NK-92 (cell line): ENCODE results near the gene C10orf105.

ENCODE experiments used
- DNase-seq: peaks from one replicate; lab custom pipeline; 2025; ENCODE audit not compliant: unreplicated experiment; lab: John Stamatoyannopoulos, UW

Gene C10orf105, protein sequence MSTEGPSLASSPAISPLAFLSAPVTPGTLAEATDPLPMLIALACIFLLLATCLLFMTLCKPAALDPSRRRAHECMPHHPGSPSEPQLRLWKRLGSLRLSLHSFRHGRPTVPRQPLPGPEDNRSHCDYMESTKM

DNA sequence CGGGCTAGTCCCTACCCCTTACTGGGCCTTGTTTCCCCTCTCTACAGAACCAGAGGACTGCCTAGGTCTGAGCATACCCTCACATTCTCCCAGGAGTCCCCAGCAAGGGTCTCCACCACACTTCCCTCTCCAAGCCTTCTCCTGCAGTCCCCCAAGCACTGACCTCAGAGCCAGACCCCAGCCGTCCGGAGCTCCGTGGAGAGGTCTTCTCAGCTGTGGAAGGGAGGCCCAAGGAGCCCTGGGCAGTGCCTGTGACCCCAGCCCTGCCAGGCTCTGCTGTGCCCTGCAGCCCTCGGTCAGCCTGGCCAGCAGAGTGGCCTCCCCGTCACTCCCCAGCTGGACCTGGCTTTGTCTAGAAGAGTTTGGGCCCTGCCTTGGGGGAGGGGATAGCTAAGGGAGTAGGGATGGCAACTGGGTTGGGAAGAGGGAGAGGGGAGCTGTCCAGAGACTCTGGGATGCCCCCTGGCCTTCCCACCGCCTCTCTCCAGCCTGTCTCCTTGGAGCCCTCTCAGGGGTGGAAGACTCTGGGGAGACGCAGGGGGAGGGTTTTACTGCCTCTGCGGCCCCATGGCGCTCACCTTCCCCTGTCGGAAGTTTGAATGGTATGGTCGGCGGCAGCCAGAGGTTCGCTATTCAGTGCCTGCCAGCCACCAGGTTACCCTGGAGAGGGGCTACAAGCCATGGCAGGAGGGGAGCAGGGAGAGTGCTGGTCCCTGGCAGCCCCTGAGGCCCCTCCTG is at the start of gene C10orf105:
Gene C10orf105, minus strand, starts transcription at position 315 of the 738 bp plus-strand sequence. CDS start 3,441 bp downstream, outside the sequence.
- DNase-seq: no peak

DNA sequence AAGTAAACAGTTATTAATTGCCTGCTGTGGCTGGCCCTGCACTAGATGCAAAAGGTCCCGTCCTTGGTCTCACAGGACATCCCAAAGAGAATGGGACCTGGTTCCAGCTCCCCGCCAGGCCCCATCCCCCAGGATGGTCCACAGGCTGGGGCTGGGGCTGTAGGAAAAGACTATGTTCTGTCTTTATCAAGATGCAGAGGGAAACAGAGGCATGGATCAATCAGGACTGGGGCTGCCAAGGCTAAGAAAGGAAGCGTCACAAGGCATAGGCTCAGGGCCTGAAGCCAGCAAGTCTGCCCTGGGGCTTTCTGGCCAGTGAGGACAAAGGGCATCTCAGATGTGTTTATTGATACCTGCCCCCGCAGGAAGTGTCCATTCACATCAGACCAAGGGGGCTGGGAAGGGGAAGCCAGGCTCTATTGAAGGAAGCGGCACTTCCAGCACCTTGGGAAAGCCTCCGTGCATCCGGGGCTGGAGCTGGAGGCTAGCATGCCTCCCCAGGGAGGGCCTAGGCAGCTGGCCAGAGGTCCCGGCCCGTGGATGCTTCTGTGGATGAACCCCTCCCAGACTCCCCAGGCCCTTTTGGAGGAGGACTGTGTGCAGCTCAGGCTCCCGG is 48.0 kb upstream of the C10orf105 start:
- DNase-seq: no peak

DNA sequence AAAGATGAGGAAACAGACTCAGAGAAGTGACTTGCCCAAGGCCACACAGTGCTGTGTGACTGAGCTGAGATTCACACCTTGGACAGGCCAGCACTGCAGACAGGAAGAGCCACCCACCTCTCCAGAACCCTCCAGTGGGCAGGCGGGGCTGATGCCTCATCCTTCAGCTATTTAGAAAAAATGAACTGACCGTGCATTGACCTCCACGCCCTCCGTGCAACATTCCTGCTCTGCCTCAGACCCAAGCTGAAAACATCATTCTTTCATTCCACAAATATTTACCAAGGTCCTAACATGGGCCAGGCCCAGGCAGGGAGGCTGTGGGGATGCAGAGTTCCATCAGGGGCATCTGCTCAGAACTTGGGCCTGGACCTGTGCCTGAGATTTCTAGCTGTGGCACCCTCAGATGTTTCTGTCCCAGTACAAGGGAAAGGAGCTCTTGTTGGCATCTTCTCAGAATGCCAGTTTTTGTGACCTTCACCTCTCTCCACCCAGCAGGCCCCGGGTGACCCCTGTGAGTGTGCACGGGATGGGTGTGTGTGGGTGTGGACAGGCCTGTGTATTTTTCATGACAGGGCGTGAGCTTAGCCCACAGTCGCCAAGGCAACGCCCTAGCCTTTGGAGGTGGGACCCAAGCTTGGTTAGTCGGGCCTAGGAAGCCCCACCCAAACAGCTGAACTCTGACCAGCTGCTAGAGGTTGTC is 47.3 kb upstream of the C10orf105 start:
- DNase-seq: no peak

DNA sequence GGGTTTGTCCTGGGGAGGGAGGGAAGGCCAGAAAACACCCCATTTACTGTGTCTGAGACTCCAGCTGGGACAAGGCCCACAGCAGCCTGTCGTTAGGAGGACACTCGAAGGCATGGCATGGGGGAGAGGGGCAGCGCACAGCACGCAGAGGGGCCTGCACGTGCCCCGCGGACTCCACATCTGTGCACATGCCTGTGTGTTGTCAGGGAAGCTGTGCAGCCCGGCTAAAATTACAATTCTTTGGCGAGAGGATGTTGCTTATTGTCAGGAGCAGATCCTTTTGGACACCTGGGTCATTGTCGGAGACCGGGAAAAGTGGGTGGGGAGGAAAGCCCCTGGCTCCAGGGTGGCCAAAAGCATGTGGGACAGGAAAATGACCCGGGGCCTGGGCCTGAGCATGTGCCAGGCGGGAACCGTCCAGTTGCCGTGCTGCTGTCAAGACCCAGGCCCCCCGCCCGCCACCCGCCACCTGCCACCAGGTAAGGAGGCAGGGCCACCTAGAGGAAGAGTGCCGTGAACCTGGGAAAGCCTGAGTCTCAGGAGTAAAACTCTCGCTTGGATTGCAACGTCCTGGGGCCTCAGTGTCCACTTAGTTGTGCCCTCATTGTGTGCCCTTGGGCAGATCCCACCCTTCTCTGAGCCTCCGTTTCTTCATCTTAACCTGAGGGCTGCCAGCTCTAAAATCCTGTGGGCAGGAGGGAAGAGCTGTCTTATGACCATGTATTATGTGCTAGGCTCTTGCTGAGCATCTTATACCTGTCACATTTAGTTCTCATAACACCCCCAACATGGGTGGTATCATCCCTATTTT is 46.5 kb upstream of the C10orf105 start:
- no peak for DNase-seq

DNA sequence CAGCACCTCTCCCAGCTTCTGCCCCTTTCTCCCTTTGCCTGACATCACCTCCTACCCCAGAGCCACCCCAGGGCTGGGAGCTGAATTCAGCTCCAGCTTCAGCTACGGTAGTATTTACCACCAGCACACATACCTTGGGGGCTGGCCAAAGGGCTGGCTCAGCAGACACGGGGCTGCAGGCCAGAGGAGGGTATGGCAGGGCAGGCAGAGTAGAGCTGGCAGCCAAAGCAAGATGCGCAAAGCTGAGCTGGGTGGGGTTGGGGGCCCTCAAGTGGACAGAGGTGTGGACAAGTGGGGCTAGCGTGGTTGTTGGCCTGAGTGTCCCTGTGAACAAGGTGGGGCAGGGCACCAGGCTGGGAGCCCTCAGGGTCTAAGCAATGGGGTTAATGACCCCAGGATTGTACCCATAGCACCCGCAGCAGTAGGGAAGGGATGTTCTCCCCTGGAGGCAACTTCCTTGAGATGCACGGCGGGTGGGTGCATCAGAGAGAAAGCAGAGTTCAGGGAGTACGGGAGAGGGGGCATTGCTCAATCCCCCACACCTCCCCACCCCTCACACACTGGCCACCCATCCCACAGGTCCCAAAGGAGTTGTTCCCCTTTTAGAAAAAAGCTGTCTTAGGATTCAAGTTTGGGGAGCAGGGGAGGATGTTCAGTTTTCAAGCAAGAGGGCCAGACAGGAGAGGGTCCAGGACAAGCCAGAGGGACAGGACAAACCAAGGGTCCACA is 45.8 kb upstream of the C10orf105 start:
- DNase-seq: no peak

DNA sequence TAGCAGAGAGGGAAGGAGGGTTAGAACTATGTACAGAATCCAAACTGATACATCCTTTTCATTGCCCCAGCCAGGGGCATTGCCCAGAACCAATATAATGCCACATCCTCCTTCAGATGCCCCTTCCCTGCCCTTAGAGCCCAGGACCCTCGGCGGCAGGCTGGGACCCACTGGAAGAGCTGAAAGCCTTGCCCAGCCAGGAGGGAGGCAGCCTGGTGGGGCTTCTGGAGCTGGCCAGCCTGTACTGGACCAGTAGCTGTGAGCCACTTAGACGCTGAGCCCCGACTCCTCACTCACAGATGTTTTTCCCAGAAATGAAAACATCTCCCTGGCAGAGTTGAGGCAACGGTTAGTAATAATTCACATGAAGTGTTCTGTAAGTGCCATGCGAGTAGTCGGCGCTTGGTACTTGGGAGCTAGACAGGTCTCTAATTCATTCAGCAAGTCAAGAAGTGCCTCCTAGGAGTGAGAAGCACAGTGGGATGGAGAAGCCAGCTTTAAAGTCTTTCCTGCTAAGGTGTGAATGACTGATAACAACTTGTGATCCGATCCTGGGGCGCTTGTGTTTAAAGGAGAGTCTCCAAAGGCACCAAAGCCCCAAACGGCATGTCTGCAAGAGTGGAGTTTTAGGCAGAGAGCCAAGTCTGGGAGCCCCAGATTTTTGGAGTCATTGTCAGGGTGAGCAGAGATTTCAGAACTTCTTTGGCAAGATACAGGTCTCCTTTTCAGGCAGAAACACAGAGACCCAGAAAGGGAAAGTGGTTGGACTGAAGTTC is 44.0 kb upstream of the C10orf105 start:
- no peak for DNase-seq

DNA sequence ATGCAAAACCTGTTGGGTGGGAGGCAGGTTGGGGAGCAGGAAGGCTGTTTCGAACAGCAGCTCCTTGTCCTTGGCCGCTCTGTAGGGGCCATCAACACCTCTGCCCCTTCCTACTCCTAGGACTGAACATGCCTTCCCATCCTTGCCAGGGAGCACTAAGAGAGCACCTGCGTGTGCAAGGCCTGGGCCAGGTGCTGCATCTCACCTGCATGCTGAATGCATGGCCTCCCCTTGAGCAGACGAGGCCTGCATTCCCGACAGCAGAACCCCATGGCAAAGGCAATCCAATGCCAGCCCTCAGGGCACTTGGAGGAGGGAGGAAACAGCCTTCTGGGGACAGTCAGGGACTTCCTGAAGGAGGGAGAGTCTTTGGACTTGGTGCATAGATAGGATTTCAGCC is 42.7 kb upstream of the C10orf105 start:
- DNase-seq: no peak

DNA sequence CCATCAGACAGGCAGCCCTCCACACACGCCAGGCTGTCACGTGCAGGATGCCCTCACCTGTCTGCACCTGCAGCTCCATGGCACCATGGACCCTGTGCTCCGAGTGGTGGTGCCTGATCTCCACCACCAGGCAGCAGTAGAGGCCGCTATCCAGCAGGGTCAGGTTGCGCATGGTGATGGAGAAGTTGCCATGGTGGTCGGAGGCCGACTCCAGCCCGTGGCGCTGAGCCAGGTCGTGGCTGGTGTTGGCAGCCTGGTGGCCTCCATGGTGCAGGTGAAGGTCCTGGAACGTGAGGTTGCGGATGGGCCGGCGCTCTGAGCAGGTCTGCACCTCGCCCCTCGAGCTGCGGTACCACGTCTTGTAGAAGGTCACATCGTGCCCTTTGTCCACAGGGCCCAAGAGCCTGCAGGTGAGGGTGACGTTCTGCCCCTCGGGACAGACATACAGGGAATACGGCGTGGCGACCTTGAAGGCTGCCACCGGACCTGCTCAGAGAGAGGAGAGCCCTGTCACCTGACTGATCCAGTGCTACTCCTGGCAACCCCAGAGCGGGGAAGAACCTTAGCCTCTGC is 42.0 kb upstream of the C10orf105 start:
- DNase-seq: no peak

DNA sequence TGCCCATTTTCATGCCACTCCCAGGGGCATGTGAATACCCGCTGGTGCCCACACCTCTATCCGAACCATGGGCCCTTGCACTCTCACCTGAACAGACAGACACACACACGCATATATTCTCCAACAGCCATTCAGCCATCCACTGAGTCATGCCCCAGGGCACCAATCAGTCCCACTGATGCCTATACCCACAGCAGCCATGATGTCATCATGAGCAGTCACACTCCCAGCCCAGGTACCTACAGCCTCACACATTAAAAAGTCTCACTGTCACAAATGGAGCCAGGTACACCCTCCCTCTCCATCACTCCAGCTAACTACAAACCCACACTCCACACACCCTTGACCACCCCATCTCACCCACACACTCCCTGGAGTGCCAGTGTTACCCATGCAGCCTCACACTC is 41.5 kb upstream of the C10orf105 start:
- DNase-seq: no peak

DNA sequence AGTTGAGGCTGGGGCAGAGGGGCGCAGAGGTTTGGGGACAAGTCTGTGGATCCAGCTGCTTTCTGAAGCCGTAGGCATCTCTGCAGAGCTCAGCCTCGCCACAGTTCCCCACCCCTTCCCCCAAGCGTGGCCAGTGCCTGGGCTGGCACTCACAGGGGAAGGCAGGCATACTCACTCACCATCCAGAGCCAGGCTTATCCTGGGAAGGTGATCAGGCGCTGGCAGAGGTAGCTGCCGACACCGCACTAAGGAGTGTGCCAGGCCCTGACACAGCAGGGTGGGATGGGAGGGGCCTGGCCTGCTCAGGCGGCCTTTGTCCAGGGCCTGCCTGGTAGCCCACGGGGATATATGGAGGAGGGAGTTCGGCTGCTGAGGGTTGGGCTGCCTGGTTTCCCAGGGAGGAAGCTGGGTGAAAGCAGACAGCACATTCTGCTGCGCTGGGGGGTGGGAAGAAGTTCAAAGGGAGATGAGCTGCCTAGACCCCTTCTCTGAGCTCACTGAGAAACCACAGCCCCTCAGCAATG is 37.9 kb upstream of the C10orf105 start:
- DNase-seq: no peak

DNA sequence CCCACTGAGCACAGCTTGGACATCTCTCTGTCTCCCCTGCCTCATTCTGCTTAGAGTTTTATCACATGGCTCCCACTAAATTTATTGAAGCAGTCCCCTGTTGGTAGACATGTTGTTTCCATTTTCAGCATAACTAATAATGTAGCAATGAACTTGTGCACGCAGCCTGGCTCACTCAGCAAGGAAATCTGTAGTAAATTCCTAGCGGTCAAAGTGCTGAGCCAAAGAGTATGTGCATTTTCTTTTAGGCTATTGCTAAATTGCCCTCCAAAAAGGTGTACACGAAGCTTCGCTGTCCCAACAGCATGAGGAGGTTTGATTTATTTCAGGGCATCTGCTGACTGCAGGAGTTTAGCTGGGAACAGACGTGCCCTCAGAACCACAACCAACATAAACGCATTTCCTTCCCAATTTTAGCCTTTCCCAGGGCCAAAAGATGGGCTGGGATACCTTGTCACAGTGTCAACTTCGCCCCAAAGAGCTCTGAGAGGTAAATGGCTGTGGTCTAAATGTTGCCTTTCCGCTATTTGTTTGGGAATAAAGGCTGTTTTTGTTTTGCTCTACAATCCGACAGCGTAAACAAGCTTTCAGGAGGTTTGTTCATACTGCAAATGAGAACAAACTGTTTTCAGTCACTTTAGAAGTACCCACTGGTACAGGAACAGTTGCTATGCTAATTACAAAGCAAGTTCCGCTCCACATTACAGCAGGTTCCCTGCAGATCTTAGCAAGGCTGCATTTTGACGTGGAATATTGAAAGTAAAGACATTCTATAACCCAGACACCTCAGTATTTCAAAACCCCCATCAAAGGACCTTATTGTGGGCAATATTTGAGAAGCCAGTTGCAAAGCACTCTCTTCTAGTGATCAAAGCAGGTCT is 37.0 kb upstream of the C10orf105 start:
- DNase-seq: no peak

DNA sequence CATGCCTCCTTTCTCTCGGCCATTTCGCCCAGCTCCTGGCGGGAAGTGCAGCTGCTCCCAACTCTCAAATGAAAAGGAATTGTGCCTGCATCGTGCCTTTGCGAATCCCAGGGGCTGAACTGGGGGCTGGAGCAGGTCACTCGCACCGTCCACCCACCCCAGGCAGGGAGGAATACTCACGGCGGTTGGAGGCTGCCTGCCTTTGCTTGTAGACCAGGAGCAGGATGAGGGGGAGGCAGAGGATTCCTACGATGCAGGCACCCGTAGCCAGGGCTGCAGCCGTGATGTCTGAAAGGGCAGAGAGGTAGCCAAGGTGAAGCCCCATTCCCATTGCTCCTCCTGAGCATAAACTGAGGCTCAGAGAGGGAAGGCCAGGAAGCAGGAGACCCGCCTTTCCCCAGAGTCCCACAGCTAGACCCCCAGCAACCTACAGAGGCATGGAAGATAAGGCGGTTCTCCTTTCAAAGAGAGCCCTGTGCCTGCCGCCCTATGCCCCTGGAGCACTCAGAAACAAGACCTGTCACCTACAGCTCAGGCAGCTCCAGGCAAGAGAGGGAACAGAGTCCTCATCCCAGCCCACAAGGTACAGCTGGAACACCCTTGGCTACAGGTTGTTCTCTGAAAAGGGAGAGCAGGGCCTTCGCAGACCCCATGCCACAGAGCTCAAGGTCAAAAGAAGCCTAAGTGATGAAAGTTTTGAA is 35.8 kb upstream of the C10orf105 start:
- no peak for DNase-seq

DNA sequence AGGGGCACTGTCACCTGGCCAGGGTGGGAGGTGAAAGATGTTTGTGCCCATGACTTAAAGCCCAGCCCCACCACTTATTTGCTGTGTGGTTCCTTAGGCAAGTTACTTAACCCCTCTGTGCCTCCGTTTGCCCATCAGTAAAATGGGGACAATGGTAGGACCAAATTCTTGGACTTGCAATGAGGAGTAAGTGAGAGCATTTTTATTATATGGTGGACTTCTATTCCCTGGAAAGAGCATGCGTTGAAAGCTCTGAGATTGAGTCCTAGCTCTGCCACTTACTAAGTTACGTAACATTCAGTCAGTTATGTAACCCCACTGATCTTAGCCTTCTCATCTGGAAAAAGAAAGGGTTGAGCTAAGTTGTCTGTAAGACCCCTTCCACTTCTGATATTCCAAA is 35.0 kb upstream of the C10orf105 start:
- no peak for DNase-seq

DNA sequence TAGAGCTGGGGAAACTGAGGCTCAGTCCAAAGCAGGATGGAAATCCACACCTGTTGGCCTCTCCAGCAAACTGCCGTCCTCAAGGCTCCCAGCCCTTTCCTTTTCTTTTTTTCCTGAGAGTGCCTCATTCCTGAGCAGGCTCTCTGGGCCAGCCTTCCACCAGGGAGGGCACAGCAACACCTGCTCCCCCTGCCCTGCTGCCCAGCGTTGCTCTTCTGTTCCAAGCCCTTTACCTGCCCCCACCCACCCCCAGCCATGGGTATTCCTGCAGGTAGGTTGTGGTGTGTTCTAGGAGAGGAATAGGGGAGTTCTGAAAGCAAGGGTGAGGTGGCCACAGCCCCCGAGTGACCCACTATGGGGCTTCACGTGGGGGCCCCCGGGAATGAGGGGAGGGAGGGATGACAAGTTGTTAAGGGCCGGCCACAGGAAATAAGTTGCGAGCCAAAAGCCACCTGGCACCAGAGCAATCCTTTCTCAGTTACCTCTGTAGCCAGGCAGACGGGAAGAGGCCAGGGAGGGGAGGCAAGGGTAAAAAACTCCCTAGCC is 34.5 kb upstream of the C10orf105 start:
- DNase-seq: no peak

DNA sequence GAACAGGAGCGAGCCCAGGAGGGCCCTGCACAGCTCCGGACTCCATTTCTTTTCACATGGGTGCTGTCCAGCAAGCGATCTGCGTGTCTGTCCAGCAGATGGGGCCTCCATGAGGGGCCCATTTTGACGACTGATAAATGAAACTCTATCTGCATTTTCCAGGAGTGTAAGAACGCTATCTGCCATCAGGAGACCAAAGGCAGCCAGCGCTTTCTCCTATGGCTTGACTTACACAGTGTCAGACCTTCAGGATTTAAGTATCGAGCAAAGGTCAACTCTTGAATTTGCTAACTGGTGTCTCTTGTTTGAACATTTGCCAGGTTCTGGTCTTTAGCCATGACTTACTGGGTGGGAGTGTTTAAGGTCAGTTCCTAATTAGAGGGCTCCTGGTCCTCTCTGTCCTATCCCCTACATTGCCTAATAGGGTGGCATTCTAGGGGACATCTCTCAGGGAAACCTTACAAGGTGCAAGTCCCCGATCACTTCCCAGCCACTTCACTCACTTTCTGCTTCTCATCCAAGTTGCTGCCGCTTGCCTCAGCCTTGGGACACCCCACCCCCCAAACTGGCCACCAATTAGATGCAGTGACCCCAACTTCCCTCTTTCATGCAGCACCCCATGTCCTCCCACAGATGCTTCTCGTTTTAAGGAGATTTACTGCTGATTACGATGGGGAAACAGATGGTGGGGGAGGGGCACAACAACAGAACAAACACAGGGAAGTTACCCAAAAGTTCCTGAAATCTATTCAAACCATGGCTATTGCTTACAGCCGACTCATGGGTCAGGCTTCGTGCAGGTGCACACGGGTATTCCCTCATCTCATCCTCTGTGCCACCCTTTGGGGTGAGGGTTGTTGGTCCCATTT is 33.7 kb upstream of the C10orf105 start:
- DNase-seq: no peak

DNA sequence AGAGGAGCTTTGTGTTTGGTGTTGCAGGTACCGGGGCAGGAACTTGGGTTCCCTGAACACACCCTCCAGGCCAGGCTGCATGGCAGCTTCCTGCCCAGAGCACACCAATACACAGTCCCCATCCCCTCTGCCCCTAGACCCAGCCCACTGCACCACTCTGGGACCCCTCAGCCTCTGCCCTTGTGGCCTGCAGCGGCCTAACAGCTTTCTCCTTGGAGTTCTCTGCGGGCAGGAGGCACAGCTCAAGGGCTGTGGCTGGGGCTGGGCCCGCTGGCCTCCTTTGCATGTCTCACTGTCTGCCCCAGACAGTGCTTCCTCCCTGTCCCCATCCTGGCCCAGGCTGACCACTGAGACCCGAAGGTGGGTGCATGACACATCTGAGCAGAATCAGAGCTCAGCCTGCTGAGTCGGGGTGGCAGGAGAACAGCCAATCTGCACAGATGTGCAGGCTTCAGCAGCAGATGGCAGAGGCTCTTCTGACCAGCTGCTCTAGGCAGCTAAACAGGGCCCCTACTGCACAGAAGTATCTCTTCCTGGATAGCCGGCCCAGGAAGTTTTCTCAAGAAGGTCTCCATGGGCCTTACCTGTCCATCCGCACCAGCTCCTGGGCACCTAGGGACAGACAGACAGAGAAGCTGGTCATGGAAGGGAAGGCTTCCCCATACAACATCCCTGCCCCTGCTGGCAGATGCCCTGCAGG is 33.0 kb upstream of the C10orf105 start:
- no peak for DNase-seq
